H7 (cell line): ENCODE data around the gene CASKIN1. TPM values are rescaled to one million over a fixed set of nuclear protein-coding genes. Genes with fewer than 3 reads are reported as not detected.
A peak's percentile ranks its signal among the peaks of the same experiment; 100 is the strongest.

Experiments used
- DNase-seq: peaks from one replicate; pipeline ENCODE4 v3.0.0; 2012
- H3K27me3 ChIP-seq: 2 replicates; pipeline ENCODE4 v1.6.0; 2011; ENCODE audit warnings: mild to moderate bottlenecking, low read length; ENCODE audit not compliant: control insufficient read depth, insufficient read depth
- H3K36me3 ChIP-seq: replicated peaks from 2 replicates; pipeline ENCODE4 v1.5.1; 2011; ENCODE audit warnings: low read length; ENCODE audit not compliant: control insufficient read depth, insufficient read depth
- H3K4me3 ChIP-seq: 2 replicates; pipeline ENCODE4 v1.5.1; 2011; ENCODE audit warnings: low read depth, mild to moderate bottlenecking, control low read depth, low read length, moderate library complexity; ENCODE audit not compliant: insufficient read depth
- total RNA-seq: library from RNA; depleted of rRNA; stranded (reverse); fragments of >200 nt; shearing (Covaris generic); gene quantifications from 2 replicates; pipeline ENCODE4 v1.2.3, GENCODE V29; 2014

Gene CASKIN1
- total RNA-seq, 1 experiment from 2014 or later, result 2.0 TPM

DNA sequence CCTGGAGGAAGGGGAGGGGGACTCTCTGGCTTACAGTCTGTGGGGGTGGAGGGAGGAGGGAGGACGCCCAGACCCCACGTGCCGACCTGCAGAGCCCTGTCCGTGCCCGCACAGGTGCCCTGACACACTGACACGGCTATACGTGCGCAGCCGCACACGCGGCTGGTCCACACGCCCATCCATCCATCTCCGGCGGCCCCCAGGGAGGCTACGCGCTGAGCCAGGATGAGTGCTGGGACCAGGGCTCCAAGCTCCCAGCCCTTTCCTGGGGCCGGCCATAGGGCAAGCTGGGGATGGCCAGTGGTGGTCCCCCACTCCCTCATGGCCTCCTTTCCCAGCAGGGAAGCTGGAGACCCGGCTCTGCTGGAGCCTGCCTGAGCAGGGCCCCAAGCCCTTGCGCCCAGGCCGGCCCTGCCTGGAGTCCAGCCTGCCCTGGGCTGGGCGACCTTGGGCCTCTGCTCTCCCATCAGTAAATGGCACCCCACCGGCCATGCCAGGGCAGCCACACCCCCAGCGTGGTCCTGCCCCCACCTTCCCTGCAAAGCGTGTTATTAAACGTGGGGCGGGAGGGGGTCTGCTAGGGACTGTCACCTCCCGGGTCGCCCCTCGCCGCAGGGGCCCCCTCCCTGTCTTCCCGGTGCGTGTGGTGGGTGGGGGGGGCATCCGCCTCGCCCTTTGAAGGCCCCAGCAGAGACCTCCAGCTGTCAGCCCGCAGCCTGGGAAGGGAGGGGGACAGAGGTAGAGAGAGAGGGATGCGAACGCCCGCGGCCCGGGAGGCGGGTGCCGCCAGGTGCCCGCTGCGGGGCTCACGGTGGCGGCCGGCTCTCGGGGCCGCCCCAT lies 863 bp downstream of the CASKIN1 start:
- H3K36me3 ChIP-seq, result no peaks in the 10 kb centered on the region
- peaks cover 35% of the 10 kb centered on the region for H3K27me3 ChIP-seq
- peak overlapping the region; percentile 47 for H3K4me3 ChIP-seq
- DNase-seq, result peak; percentile 90

DNA sequence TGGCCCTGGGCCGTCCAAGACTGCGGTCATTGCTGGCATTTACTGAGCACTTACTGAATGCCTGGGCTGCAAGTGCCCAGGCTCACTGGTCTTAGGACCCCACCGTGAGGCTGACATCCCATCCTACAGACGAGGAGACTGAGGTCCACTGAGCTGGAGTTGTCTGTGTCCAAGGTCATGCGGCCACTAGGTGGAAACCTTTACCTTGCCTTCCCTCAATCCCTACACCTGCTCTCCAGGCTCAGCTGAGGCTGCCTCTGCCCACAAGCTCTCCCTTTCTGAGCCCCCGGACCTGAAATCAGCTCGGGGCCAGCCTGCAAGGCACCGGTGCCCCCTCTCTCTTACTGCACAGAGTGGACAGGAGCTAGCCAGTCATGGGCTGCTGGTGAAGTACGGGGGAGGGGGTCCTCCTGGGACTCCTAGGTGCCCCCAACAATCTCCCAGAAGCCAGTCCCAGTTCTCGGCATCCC lies 1.5 kb downstream of the CASKIN1 start:
- peaks cover 33% of the 10 kb centered on the region for H3K27me3 ChIP-seq

GRCh38 chr16:2194166-2194834 lies 2.1 kb downstream of the CASKIN1 start:
- H3K4me3 ChIP-seq, result no peak overlapping the region
- H3K36me3 ChIP-seq, result no peaks in the 10 kb centered on the region
- DNase-seq, result no peak
- H3K27me3 ChIP-seq, result peaks cover 32% of the 10 kb centered on the region

More for the DNA sequence above, 1.5 kb downstream of the CASKIN1 start:
- H3K36me3 ChIP-seq, result no peaks in the 10 kb centered on the region
- H3K4me3 ChIP-seq, result peak overlapping the region; percentile 47
- peak; percentile 95 for DNase-seq

- H3K27me3 ChIP-seq, result peaks cover 11% of the 10 kb centered on the region
- no peaks in the 10 kb centered on the region for H3K36me3 ChIP-seq
- no peak for DNase-seq
- H3K4me3 ChIP-seq, result no peak overlapping the region
Observed at GRCh38 chr16:2191446-2191706, 5.0 kb downstream of the CASKIN1 start.

DNA sequence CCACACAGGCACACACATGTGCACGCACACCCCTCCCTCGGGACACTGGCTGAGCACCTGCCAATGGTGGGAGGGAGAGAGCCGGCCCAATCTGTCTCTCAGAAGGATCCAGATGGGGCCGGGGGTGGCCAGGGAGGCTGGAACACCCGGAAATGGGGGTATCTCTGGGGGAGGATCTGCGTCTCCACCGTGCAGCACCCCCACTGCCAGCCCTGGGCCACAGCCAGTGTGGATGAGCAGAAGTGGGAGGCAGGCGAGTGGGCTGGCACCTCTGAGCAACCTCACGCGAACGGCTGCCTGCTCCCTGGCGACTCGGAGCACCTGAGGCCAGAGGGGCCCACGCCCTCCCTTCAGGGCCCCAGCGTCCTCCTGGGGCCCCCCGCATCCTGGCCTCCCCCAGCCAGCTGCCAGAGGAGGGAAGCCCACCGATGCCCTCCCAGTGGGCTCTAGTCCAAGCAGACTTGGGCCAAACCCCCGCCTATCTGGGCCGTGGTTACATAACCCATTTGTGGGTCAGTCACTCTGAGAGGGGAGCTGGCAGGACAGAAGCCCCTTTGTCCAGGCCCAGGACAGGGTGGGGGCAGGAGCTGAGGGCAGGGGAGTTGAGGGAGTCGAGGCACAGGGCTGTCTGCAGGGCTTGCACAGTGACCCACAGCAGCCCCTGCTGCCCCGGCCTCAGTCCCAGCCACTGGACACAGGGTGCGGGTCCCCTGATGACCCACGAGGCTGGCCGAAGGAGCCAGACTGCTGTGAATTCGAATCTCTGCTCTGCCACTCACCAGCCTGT lies 5.6 kb downstream of the CASKIN1 start:
- H3K36me3 ChIP-seq, result no peaks in the 10 kb centered on the region
- H3K27me3 ChIP-seq, result peaks cover 9% of the 10 kb centered on the region
- no peak overlapping the region for H3K4me3 ChIP-seq
- no peak for DNase-seq

- Histone ChIP-seq H3K36me3 (no peaks in the 10 kb centered on the region), H3K27me3 (peaks cover 2% of the 10 kb centered on the region; the same call in 1 of the 2 replicates), H3K4me3 (no peak overlapping the region)
- no peak for DNase-seq
Observed at GRCh38 chr16:2190002-2190658, 6.3 kb downstream of the CASKIN1 start.

GRCh38 chr16:2189252-2189893 lies 7.0 kb downstream of the CASKIN1 start:
- Histone ChIP-seq H3K27me3 (no peaks in the 10 kb centered on the region; the same call in 1 of the 2 replicates), H3K36me3 (no peaks in the 10 kb centered on the region), H3K4me3 (no peak overlapping the region)
- DNase-seq, result no peak

DNA sequence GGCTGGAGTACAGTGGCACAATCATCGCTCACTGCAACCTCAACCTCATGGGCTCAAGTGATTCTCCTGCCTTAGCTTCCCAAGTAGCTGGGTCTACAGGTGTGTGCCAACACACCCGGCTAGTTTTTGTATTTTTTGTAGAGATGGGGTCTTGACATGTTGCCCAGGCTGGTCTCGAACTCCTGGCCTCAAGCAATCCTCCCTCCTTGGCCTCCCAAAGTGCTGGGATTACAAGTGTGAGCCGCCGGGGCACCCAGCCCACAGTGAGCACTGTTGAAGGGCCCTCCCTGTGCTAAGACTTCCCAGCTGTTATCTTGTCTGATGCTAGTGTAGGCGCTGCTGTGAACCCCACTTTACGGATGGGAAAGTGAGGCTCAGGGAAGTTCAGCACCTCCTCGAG lies 8.0 kb downstream of the CASKIN1 start:
- H3K36me3 ChIP-seq, result no peaks in the 10 kb centered on the region

DNA sequence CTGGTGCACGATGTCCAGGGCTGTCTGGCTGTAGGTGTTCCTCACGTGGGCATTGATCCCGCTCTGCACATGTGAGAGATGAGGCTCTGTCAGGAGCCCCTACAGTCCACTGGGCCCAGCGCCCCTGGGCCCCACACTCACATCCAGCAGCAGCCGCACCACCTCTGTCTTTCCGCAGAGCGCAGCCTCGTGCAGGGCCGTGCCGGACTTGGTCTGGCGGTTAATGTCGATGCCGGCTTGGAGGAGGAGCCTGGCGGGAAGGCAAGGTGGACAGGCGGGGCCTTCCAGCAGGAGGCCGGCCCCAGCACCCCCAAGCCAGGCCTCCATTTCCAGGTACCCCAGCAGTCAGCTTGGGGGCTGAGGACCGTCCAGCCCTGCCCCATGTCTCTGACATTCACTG lies 9.2 kb downstream of the CASKIN1 start:
- H3K36me3 ChIP-seq, result no peaks in the 10 kb centered on the region
- H3K27me3 ChIP-seq, result no peaks in the 10 kb centered on the region
- no peak overlapping the region for H3K4me3 ChIP-seq
- no peak for DNase-seq

More for the DNA sequence above, 8.0 kb downstream of the CASKIN1 start:
- DNase-seq, result no peak
- Histone ChIP-seq H3K4me3 (no peak overlapping the region), H3K27me3 (no peaks in the 10 kb centered on the region)

- DNase-seq, result no peak
- no peaks in the 10 kb centered on the region for H3K27me3 ChIP-seq
- no peaks in the 10 kb centered on the region for H3K36me3 ChIP-seq
- H3K4me3 ChIP-seq, result no peak overlapping the region
Observed at GRCh38 chr16:2186505-2186904, 9.9 kb downstream of the CASKIN1 start.

GRCh38 chr16:2186064-2186463 lies 10.3 kb downstream of the CASKIN1 start:
- H3K4me3 ChIP-seq, result no peak overlapping the region
- no peak for DNase-seq
- no peaks in the 10 kb centered on the region for H3K36me3 ChIP-seq
- no peaks in the 10 kb centered on the region for H3K27me3 ChIP-seq

GRCh38 chr16:2184962-2185361 lies 11.4 kb downstream of the CASKIN1 start:
- H3K36me3 ChIP-seq, result no peaks in the 10 kb centered on the region
- no peak overlapping the region for H3K4me3 ChIP-seq
- no peak for DNase-seq
- H3K27me3 ChIP-seq, result no peaks in the 10 kb centered on the region

- Histone ChIP-seq H3K27me3 (0 out of 2 replicates have a peak, but pooled peaks cover under 1% of the 10 kb centered on the region), H3K4me3 (no peak overlapping the region), H3K36me3 (no peaks in the 10 kb centered on the region)
- no peak for DNase-seq
Observed at GRCh38 chr16:2184346-2184745, 12.1 kb downstream of the CASKIN1 start.

GRCh38 chr16:2183671-2184070 lies 12.7 kb downstream of the CASKIN1 start:
- no peak for DNase-seq
- H3K27me3 ChIP-seq, result 0 out of 2 replicates have a peak, but pooled peaks cover 3% of the 10 kb centered on the region
- H3K36me3 ChIP-seq, result no peaks in the 10 kb centered on the region
- no peak overlapping the region for H3K4me3 ChIP-seq
